ENCODE results near the gene ZCCHC17.

The ZCCHC17 gene

DNA sequence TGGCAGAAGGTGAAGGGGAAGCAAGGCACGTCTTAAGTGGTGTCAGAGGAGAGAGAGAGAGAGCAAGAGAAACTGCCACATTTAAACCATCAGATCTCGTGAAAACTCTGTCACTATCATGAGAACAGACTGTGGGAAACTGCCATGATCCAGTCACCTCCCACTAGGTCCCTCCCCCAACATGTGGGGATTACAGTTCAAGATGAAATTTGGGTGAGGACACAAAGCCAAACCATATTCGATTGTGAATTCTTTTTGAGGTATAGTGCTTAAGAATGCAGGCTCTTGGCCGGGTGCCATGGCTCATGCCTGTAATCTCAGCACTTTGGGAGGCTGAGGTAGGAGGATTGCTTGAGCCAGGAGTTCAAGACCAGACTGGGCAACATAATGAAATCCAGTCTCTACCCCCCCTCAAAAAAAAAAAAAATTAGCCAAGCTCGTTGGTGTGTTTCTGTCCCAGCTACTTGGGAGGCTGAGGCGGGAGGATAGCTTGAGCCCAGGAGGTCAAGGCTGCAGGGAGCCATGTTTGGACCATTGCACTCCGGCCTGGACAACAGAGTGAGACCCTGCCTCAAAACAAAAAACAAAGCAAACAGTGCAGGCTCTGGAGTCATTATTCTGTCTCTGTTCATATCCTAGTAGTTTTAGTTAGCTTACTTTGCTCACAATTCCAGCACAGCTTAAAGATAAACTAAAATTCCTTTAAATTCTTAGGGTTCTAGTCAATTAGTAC lies 6.0 kb downstream of the ZCCHC17 start:
- no peaks in the 10 kb centered on the region for H3K9me3 ChIP-seq (ENCODE audit: control insufficient read depth, low read length)
- H3K36me3 ChIP-seq (ENCODE audit: control insufficient read depth, insufficient read depth, low read length), result peaks cover 44% of the 10 kb centered on the region
- no peak overlapping the region for H3K27ac ChIP-seq (ENCODE audit: low read depth, low read length, severe bottlenecking)
- H3K4me3 ChIP-seq (ENCODE audit: extremely low read depth, insufficient read depth, low read length, poor library complexity, severe bottlenecking), result no peak overlapping the region
- peaks cover 10% of the 10 kb centered on the region for H3K4me1 ChIP-seq (ENCODE audit: control insufficient read depth, insufficient read depth, low read length, poor library complexity, severe bottlenecking)
- 95 to 98% methylated on average over 4 to 5 of the region's 7 CpGs for WGBS, 2 experiments (ENCODE audit: insufficient coverage in 2 of 2)

GRCh38 chr1:31306278-31306677 lies 9.4 kb downstream of the ZCCHC17 start:
- peaks cover 55% of the 10 kb centered on the region for H3K36me3 ChIP-seq (ENCODE audit: control insufficient read depth, insufficient read depth, low read length)
- no peaks in the 10 kb centered on the region for H3K4me1 ChIP-seq (ENCODE audit: control insufficient read depth, insufficient read depth, low read length, poor library complexity, severe bottlenecking)
- no peak overlapping the region for H3K4me3 ChIP-seq (ENCODE audit: extremely low read depth, insufficient read depth, low read length, poor library complexity, severe bottlenecking)
- WGBS, 2 experiments (ENCODE audit: insufficient coverage in 2 of 2), result 86 to 100% methylated on average over 1 to 2 of the region's 3 CpGs
- no peaks in the 10 kb centered on the region for H3K9me3 ChIP-seq (ENCODE audit: control insufficient read depth, low read length)
- no peak overlapping the region for H3K27ac ChIP-seq (ENCODE audit: low read depth, low read length, severe bottlenecking)

GRCh38 chr1:31308036-31308435 lies 11.2 kb downstream of the ZCCHC17 start:
- Histone ChIP-seq H3K9me3 (ENCODE audit: control insufficient read depth, low read length) (no peaks in the 10 kb centered on the region), H3K27ac (ENCODE audit: low read depth, low read length, severe bottlenecking) (no peak overlapping the region), H3K36me3 (ENCODE audit: control insufficient read depth, insufficient read depth, low read length) (peaks cover 63% of the 10 kb centered on the region), H3K4me1 (ENCODE audit: control insufficient read depth, insufficient read depth, low read length, poor library complexity, severe bottlenecking) (no peaks in the 10 kb centered on the region), H3K4me3 (ENCODE audit: extremely low read depth, insufficient read depth, low read length, poor library complexity, severe bottlenecking) (no peak overlapping the region)
- WGBS, 2 experiments (ENCODE audit: insufficient coverage in 2 of 2), result no CpG with 5 or more reads among the region's 1 CpG

DNA sequence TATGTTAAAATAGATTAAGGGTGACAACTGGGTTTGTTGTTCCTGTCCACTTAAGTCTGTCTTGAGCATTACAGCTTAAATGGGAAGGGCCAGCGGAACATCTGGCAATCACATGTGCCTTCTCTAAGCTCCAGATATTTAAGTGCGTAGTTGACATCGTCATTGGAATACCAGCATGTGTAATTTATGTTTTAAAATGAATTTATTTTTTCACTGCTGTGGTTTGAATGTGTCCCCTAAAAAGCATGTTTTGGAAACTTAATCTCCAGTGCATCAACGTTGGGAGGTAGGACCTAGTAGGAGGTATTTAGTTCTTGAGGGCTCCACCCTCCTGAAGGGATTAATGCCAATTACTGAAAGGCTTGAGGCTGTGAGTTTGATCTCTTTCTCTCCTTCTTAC lies 13.4 kb downstream of the ZCCHC17 start:
- no peak overlapping the region for H3K27ac ChIP-seq (ENCODE audit: low read depth, low read length, severe bottlenecking)
- no peaks in the 10 kb centered on the region for H3K4me1 ChIP-seq (ENCODE audit: control insufficient read depth, insufficient read depth, low read length, poor library complexity, severe bottlenecking)
- H3K9me3 ChIP-seq (ENCODE audit: control insufficient read depth, low read length), result no peaks in the 10 kb centered on the region
- no peak overlapping the region for H3K4me3 ChIP-seq (ENCODE audit: extremely low read depth, insufficient read depth, low read length, poor library complexity, severe bottlenecking)
- H3K36me3 ChIP-seq (ENCODE audit: control insufficient read depth, insufficient read depth, low read length), result peaks cover 69% of the 10 kb centered on the region
- WGBS, 2 experiments (ENCODE audit: insufficient coverage in 2 of 2), result 93 to 100% methylated on average over 2 to 4 of the region's 4 CpGs

GRCh38 chr1:31315902-31316301 lies 19.1 kb downstream of the ZCCHC17 start:
- Histone ChIP-seq H3K4me3 (ENCODE audit: extremely low read depth, insufficient read depth, low read length, poor library complexity, severe bottlenecking) (no peak overlapping the region), H3K9me3 (ENCODE audit: control insufficient read depth, low read length) (no peaks in the 10 kb centered on the region), H3K27ac (ENCODE audit: low read depth, low read length, severe bottlenecking) (no peak overlapping the region), H3K4me1 (ENCODE audit: control insufficient read depth, insufficient read depth, low read length, poor library complexity, severe bottlenecking) (no peaks in the 10 kb centered on the region), H3K36me3 (ENCODE audit: control insufficient read depth, insufficient read depth, low read length) (peaks cover 82% of the 10 kb centered on the region)
- WGBS, 2 experiments (ENCODE audit: insufficient coverage in 2 of 2), result 88 to 90% methylated on average over 2 of the region's 3 CpGs

DNA sequence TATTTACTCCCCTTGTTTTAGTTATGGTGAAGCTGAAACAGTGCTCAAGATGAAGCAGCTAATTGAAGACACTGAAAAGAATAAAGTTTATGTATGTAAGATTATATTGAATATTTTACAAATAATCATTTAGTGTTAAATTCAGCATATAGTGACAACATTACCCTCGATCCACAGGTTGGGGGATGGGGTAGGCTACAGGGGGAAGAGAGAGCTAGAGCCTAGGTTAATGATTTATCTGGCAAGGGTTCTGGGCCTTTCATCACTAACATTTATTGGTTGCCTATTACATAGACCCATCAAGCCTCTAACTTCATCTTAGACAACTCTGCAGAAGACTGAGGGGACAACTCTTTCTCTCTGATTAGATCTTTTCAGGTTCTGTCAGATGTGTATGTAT lies 21.3 kb downstream of the ZCCHC17 start:
- Histone ChIP-seq H3K9me3 (ENCODE audit: control insufficient read depth, low read length) (no peaks in the 10 kb centered on the region), H3K4me1 (ENCODE audit: control insufficient read depth, insufficient read depth, low read length, poor library complexity, severe bottlenecking) (no peaks in the 10 kb centered on the region), H3K27ac (ENCODE audit: low read depth, low read length, severe bottlenecking) (no peak overlapping the region), H3K4me3 (ENCODE audit: extremely low read depth, insufficient read depth, low read length, poor library complexity, severe bottlenecking) (no peak overlapping the region), H3K36me3 (ENCODE audit: control insufficient read depth, insufficient read depth, low read length) (peaks cover 79% of the 10 kb centered on the region)
- WGBS, 2 experiments (ENCODE audit: insufficient coverage in 2 of 2), result no CpG with 5 or more reads among the region's 1 CpG

DNA sequence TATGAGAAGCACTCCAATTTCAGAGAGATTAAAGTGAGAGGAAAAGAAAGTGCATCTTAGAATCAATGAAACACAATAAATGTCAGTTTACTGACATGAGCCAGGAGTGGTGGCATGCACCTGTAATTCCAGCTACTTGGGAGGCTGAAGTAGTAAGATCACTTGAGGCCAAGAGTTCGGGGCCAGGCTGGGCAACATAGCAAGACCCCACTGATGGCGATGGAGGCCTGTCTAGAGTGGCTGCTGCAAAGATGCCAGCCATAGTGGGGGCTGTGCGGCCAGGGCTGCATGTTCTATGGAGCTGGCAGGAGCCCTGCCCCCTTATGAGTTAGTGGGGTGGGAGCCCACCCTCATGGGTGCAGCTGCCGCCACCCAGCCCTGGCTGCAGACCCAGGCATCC lies 27.3 kb downstream of the ZCCHC17 start:
- Histone ChIP-seq H3K9me3 (ENCODE audit: control insufficient read depth, low read length) (no peaks in the 10 kb centered on the region), H3K4me3 (ENCODE audit: extremely low read depth, insufficient read depth, low read length, poor library complexity, severe bottlenecking) (no peak overlapping the region), H3K36me3 (ENCODE audit: control insufficient read depth, insufficient read depth, low read length) (peaks cover 41% of the 10 kb centered on the region), H3K4me1 (ENCODE audit: control insufficient read depth, insufficient read depth, low read length, poor library complexity, severe bottlenecking) (no peaks in the 10 kb centered on the region), H3K27ac (ENCODE audit: low read depth, low read length, severe bottlenecking) (no peak overlapping the region)
- WGBS, 2 experiments (ENCODE audit: insufficient coverage in 2 of 2), result 100% methylated on average over 2 to 4 of the region's 4 CpGs

DNA sequence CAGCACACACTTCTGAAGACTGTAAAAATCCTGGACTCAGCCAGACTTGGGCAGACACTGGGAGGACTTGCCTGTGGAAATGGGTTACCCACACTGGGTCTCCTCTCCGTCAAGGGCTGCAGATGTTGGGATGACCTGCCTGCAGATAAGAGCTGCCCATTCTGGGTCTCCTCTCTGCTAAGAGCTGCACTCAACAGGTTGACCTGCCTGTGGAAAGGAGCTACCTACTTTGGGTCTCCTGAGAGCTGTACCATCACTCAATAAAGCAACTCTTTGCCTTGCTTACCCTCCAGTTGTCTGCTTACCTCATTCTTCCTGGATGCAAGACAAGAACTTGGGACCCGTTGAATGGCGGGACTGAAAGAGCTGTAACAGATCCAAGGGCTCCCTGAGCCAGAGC lies 28.2 kb downstream of the ZCCHC17 start:
- Histone ChIP-seq H3K9me3 (ENCODE audit: control insufficient read depth, low read length) (no peaks in the 10 kb centered on the region), H3K27ac (ENCODE audit: low read depth, low read length, severe bottlenecking) (no peak overlapping the region), H3K4me3 (ENCODE audit: extremely low read depth, insufficient read depth, low read length, poor library complexity, severe bottlenecking) (no peak overlapping the region), H3K4me1 (ENCODE audit: control insufficient read depth, insufficient read depth, low read length, poor library complexity, severe bottlenecking) (no peaks in the 10 kb centered on the region), H3K36me3 (ENCODE audit: control insufficient read depth, insufficient read depth, low read length) (peaks cover 35% of the 10 kb centered on the region)
- 94 to 97% methylated on average over 3 of the region's 3 CpGs for WGBS, 2 experiments (ENCODE audit: insufficient coverage in 2 of 2)

GRCh38 chr1:31326461-31326860 lies 29.6 kb downstream of the ZCCHC17 start:
- Histone ChIP-seq H3K4me3 (ENCODE audit: extremely low read depth, insufficient read depth, low read length, poor library complexity, severe bottlenecking) (no peak overlapping the region), H3K27ac (ENCODE audit: low read depth, low read length, severe bottlenecking) (no peak overlapping the region), H3K9me3 (ENCODE audit: control insufficient read depth, low read length) (no peaks in the 10 kb centered on the region), H3K4me1 (ENCODE audit: control insufficient read depth, insufficient read depth, low read length, poor library complexity, severe bottlenecking) (no peaks in the 10 kb centered on the region), H3K36me3 (ENCODE audit: control insufficient read depth, insufficient read depth, low read length) (peaks cover 39% of the 10 kb centered on the region)
- WGBS, 2 experiments (ENCODE audit: insufficient coverage in 2 of 2), result no CpG with 5 or more reads among the region's 1 CpG

DNA sequence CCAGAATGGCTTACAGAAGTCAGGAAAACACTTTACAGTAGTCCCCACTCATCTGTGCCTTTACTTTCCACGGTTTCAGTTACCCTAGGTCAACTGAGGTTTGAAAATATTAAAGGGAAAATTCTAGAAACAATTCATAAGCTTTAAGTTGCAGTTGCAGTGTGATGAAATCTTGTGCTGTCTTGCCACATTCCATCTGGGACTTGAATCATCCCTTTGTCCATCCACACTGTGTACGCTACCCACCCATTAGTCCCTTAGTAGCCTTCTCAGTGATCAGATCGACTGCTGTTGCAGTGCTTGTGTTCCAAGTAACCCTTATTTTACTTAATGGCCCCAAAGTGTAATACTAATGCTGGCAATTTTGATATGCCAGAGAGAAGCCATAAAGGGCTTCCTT lies 30.5 kb downstream of the ZCCHC17 start:
- H3K4me3 ChIP-seq (ENCODE audit: extremely low read depth, insufficient read depth, low read length, poor library complexity, severe bottlenecking), result no peak overlapping the region
- H3K9me3 ChIP-seq (ENCODE audit: control insufficient read depth, low read length), result no peaks in the 10 kb centered on the region
- no peak overlapping the region for H3K27ac ChIP-seq (ENCODE audit: low read depth, low read length, severe bottlenecking)
- no peaks in the 10 kb centered on the region for H3K4me1 ChIP-seq (ENCODE audit: control insufficient read depth, insufficient read depth, low read length, poor library complexity, severe bottlenecking)
- 100% methylated on average over 2 of the region's 3 CpGs for WGBS, 2 experiments (ENCODE audit: insufficient coverage in 2 of 2)
- H3K36me3 ChIP-seq (ENCODE audit: control insufficient read depth, insufficient read depth, low read length), result peaks cover 30% of the 10 kb centered on the region

- Histone ChIP-seq H3K4me3 (ENCODE audit: extremely low read depth, insufficient read depth, low read length, poor library complexity, severe bottlenecking) (no peak overlapping the region), H3K9me3 (ENCODE audit: control insufficient read depth, low read length) (no peaks in the 10 kb centered on the region), H3K36me3 (ENCODE audit: control insufficient read depth, insufficient read depth, low read length) (peaks cover 39% of the 10 kb centered on the region), H3K4me1 (ENCODE audit: control insufficient read depth, insufficient read depth, low read length, poor library complexity, severe bottlenecking) (no peaks in the 10 kb centered on the region), H3K27ac (ENCODE audit: low read depth, low read length, severe bottlenecking) (no peak overlapping the region)
Observed at GRCh38 chr1:31335007-31335406, 38.2 kb downstream of the ZCCHC17 start.

All from mesodermal cell (in vitro differentiated cells).